IPS-NIHi7 (cell line): ENCODE results near the gene TTLL13.
A peak's percentile ranks its signal among the peaks of the same experiment; 100 is the strongest.
"Not testable (repeated sequence)": the region's sequence is repeated elsewhere in the genome, so short reads cannot be mapped to it uniquely, and the experiment has no call there.

Experiments
- DNase-seq: peaks from one replicate; pipeline ENCODE4 v3.0.0; 2012; ENCODE audit warnings: mixed read lengths; ENCODE audit errors: extremely low spot score

TTLL13 gene

GRCh38 chr15:90239371-90239770 is 10.0 kb upstream of the TTLL13 start:
- no peak for DNase-seq

GRCh38 chr15:90240856-90241255 is 8.5 kb upstream of the TTLL13 start:
- no peak for DNase-seq

- no peak for DNase-seq
Observed at GRCh38 chr15:90241343-90242192, 7.8 kb upstream of the TTLL13 start.

- DNase-seq, result no peak
Observed at GRCh38 chr15:90243943-90244639, 5.3 kb upstream of the TTLL13 start.

GRCh38 chr15:90248789-90249202 is 560 bp upstream of the TTLL13 start:
- DNase-seq, result peak; percentile 5

- no peak for DNase-seq
Observed at GRCh38 chr15:90257776-90258175, 8.4 kb downstream of the TTLL13 start.

- no peak for DNase-seq
Observed at GRCh38 chr15:90259524-90259923, 10.2 kb downstream of the TTLL13 start.

- not testable (repeated sequence) for DNase-seq
Observed at GRCh38 chr15:90260731-90261130, 11.4 kb downstream of the TTLL13 start.

- no peak for DNase-seq
Observed at GRCh38 chr15:90261811-90262210, 12.5 kb downstream of the TTLL13 start.

GRCh38 chr15:90262426-90262825 is 13.1 kb downstream of the TTLL13 start:
- DNase-seq, result no peak

GRCh38 chr15:90264671-90265070 is 15.3 kb downstream of the TTLL13 start:
- DNase-seq, result no peak

GRCh38 chr15:90265271-90266060 is 16.1 kb downstream of the TTLL13 start, which contains the start of gene NGRN:
NGRN (plus strand) TSS chr15:90265672; CDS start chr15:90265713, 41 bp downstream.
- peak; percentile 86 for DNase-seq

- DNase-seq, result peak; percentile 49
Observed at GRCh38 chr15:90266061-90266431, 16.7 kb downstream of the TTLL13 start.

- DNase-seq, result no peak
Observed at GRCh38 chr15:90266485-90266884, 17.1 kb downstream of the TTLL13 start.

- DNase-seq, result no peak
Observed at GRCh38 chr15:90268415-90268814, 19.1 kb downstream of the TTLL13 start.

GRCh38 chr15:90270502-90271150 is 21.3 kb downstream of the TTLL13 start:
- DNase-seq, result no peak

GRCh38 chr15:90271459-90272166 is 22.3 kb downstream of the TTLL13 start:
- no peak for DNase-seq

GRCh38 chr15:90278467-90278866 is 29.1 kb downstream of the TTLL13 start:
- DNase-seq, result not testable (repeated sequence)

- DNase-seq, result not testable (repeated sequence)
Observed at GRCh38 chr15:90280743-90281142, 31.4 kb downstream of the TTLL13 start.

- not testable (repeated sequence) for DNase-seq
Observed at GRCh38 chr15:90281637-90282036, 32.3 kb downstream of the TTLL13 start.

GRCh38 chr15:90286678-90287077 is 37.3 kb downstream of the TTLL13 start:
- DNase-seq, result no peak
